Kidney epithelial cell (primary cell): ENCODE data around the gene ANKRD18B. TPM values are rescaled to one million over a fixed set of nuclear protein-coding genes. Genes with fewer than 3 reads are reported as not detected.
"Not testable (repeated sequence)": the region's sequence is repeated elsewhere in the genome, so short reads cannot be mapped to it uniquely, and the experiment has no call there.

Source experiments
- DNase-seq: peaks from one replicate; pipeline ENCODE4 v3.0.0-alpha.2; 2010; ENCODE audit warnings: low read depth
- H3K27me3 ChIP-seq: 2 replicates; pipeline ENCODE4 v1.6.0; 2011; ENCODE audit warnings: low read length; ENCODE audit not compliant: control insufficient read depth, insufficient read depth
- H3K36me3 ChIP-seq: 2 replicates; pipeline ENCODE4 v1.5.1; 2011; ENCODE audit warnings: low read length; ENCODE audit not compliant: control insufficient read depth, insufficient read depth
- H3K4me3 ChIP-seq: 2 replicates; pipeline ENCODE4 v1.5.1; 2011; ENCODE audit warnings: low read depth, mild to moderate bottlenecking, control low read depth, low read length
- CTCF ChIP-seq: IDR thresholded peaks from 2 replicates; pipeline ENCODE4 v1.5.1; 2011; ENCODE audit warnings: mild to moderate bottlenecking, moderate library complexity, low read length, control low read depth, inconsistent platforms; ENCODE audit not compliant: insufficient read depth, poor library complexity, severe bottlenecking
- total RNA-seq: library from RNA; depleted of rRNA; stranded (reverse); fragments of >200 nt; gene quantifications from 2 replicates; pipeline ENCODE4 v1.2.3, GENCODE V29; 2015

ANKRD18B gene
- total RNA-seq, 1 donor from 2014 or later: 3.8 TPM

DNA sequence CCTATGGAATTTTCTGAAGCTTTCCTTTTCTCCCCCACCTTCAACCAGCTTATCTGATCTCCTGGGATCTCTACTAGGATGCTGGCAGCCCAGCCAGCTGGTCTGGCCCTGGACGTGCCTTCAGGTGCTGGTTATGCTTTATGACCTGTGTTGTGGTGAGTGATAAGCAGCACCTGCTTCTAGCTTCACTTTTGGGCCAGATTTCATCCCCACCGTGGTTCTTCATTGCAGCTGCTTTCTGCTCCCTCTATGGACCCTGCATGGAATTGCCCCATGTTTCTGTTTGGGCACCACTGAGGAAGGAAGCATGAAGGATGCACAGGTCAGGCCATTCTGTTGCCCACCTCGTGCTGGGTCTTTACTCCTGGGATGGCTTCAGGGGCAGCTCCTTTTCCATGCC, 80.2 kb downstream of the ANKRD18B start:
- not testable (repeated sequence) for DNase-seq, H3K36me3 ChIP-seq, H3K27me3 ChIP-seq, H3K4me3 ChIP-seq
- TF ChIP-seq CTCF: peak; percentile 20

DNA sequence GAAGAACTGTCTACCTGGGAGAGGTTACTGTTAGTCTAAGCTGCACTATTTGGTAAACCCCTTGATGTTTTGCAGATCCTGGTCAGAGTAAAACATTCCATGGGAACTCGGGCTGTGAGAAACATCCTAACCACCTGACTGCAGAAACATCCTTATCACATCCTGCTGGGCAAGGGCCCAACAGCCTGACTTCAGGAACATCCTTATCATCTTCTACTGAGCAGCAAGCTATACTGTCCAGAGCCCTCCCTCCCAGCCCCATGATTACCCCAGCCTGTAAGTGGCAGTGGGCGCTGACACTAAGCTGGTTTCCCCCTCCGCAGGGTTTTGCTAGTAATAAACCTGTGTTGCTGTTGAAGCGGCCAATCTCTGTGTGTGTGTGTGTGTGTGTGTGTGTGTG, 80.9 kb downstream of the ANKRD18B start:
- not testable (repeated sequence) for H3K4me3 ChIP-seq, H3K36me3 ChIP-seq, DNase-seq, H3K27me3 ChIP-seq

GRCh38 chr9:33611358-33611757, 87.3 kb downstream of the ANKRD18B start:
- TF ChIP-seq CTCF: no peak
- H3K4me3 ChIP-seq: no peak overlapping the region
- H3K27me3 ChIP-seq: no peaks in the 10 kb centered on the region
- no peaks in the 10 kb centered on the region for H3K36me3 ChIP-seq
- DNase-seq: no peak

DNA sequence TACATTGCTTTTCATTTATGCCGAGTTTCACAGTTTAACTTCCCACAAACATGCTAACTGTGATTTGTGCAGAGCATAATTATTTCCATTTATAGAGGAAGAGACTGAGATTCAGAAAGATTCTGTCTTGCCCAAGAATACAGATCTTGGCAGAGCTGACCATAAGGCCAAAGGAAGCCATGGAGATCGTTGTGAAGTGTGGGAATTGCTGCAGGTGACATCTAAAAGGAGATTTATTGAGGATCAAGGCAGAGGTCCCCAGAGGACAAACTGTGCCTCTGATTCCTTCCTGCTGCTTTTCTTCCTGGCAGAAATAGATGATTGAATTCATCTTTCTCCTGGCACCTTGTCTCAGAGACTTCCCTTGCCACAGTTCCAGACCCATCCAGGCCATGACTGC, 88.4 kb downstream of the ANKRD18B start:
- not testable (repeated sequence) for H3K27me3 ChIP-seq, DNase-seq, H3K36me3 ChIP-seq, H3K4me3 ChIP-seq

DNA sequence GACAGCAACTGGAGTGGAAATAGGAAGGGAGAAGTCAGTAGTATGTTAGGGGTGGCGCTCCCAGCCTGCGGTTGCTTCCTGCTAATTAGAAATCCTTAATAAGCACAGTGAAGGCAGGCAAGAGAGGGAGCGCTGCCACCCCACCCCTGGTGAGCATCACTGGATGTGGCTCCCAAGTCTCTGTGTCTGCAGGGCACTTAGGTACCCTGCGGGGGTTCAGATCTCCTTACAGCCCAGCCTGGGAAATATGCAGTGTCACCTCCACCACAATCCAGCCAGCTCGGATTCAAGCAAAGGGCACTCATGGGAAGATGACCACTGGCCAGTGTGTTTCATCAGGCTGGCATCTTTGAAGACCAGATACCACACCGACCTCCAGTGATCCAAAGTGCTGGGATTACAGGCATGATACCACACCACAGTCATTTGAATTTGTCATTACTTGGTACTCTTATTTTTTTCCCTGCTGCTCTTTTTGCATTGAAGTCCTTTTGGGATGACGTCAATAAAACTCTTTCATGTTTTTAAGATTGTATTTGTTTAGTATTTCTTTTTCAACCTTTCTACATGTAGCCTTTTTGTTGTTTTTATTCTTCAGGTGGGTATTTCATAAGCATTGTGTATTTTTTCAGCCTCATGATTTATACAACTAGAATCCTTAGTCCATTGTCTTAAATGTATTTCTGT, 90.1 kb downstream of the ANKRD18B start:
- H3K4me3 ChIP-seq: no peak overlapping the region
- H3K27me3 ChIP-seq: no peaks in the 10 kb centered on the region
- DNase-seq: no peak
- TF ChIP-seq CTCF: no peak
- H3K36me3 ChIP-seq: no peaks in the 10 kb centered on the region

GRCh38 chr9:33618370-33618769, 94.3 kb downstream of the ANKRD18B start:
- not testable (repeated sequence) for H3K4me3 ChIP-seq, H3K27me3 ChIP-seq, H3K36me3 ChIP-seq, DNase-seq

DNA sequence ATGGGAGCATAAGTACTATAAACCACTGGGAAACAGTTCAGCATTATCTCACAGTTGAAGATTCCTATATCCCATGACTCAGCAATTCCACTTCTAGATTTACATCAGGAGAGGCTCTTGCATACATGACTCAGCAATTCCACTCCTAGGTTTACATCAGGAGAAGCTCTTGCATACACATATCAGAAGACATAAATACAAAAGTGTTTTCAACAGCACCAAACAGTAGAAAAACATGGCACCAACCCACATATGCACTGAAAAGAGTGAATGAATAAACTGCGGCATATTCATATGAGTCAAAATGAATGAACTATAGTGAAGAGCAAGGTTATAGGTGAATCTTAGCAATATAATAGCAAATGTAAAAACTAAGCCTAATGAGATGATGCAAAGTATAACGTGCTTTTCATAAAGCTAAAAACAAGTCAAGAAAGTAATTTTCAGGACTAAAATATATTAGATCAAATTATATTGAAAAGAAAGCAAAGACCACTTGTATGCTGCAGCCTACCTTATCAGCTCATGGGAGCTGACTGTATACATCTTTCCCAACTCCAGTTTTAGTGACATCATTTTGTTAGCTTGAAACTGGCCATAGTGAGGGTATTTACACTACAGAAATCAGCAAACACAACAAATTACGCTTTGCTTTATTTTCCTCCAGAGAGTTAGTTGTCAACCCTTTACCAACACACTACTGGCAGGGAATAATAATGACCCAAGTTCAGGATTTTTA, 95.8 kb downstream of the ANKRD18B start:
- Histone ChIP-seq H3K36me3 (no peaks in the 10 kb centered on the region), H3K4me3 (no peak overlapping the region), H3K27me3 (no peaks in the 10 kb centered on the region)
- no peak for TF ChIP-seq CTCF
- DNase-seq: peak; percentile 21
